ENCODE data around the gene PROC. TPM values are rescaled to one million over a fixed set of nuclear protein-coding genes. Genes with fewer than 3 reads are reported as not detected.

Gene PROC
- total RNA-seq, 6 donors from 2014 or later = 0.55 to 0.79 (median 0.62) TPM; not detected in 2

DNA sequence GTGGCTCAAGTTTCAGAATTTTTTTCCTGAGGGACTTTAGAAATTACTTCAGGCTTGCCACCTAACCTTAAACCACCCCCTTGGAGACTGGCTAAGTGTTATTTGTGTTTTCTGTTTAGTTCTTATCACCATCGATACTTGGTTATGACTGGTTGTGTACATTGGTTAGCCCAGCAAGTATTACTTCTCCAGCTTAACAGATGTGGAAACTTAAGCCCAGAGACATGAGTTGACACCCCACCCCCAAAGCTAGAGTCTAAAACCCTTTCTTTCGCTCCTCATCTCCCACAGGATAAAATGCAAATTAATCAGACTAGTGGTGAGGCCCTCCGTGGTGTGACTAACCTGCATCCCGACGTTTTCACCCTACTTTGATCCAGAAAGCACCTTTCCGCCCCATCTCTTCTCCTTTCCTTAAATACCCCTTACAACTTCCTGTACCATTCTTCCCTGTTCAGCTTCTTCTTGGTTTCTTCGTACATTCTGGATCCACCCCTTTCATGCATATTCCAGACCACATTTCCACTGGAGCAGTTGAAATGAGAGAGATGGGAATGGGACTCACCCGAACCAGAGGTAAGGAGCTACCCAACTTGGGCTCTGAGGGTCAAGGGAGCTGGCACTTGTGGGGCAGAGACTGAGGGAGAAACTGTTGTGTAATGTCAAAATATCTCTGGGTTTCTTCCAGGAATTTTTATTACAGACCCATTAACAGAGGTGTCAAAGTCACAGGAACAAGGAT lies 29.6 kb upstream of the PROC start:
- peak overlapping the region in 3 of 4 donors; percentile 87 to 97 (median 88) for H3K4me3 ChIP-seq
- H3K9me3 ChIP-seq = no peaks in the 10 kb centered on the region
- 37 to 48% methylated on average over 8 of the region's 8 CpGs for WGBS, 2 donors
- DNase-seq = no peak
- TF ChIP-seq POLR2AphosphoS5 (IDR thresholded peaks at IDR 0.05) (no peak), EP300 (IDR thresholded peaks at IDR 0.05) (no peak), POLR2A (IDR thresholded peaks at IDR 0.05) (no peak)
- TF ChIP-seq, protein P1, sequence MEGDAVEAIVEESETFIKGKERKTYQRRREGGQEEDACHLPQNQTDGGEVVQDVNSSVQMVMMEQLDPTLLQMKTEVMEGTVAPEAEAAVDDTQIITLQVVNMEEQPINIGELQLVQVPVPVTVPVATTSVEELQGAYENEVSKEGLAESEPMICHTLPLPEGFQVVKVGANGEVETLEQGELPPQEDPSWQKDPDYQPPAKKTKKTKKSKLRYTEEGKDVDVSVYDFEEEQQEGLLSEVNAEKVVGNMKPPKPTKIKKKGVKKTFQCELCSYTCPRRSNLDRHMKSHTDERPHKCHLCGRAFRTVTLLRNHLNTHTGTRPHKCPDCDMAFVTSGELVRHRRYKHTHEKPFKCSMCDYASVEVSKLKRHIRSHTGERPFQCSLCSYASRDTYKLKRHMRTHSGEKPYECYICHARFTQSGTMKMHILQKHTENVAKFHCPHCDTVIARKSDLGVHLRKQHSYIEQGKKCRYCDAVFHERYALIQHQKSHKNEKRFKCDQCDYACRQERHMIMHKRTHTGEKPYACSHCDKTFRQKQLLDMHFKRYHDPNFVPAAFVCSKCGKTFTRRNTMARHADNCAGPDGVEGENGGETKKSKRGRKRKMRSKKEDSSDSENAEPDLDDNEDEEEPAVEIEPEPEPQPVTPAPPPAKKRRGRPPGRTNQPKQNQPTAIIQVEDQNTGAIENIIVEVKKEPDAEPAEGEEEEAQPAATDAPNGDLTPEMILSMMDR (IDR thresholded peaks at IDR 0.05) = no peak
- no peaks in the 10 kb centered on the region for H3K36me3 ChIP-seq
- H3K4me1 ChIP-seq = peaks cover 19 to 34% (median 24%) of the 10 kb centered on the region in 4 donors
- no peaks in the 10 kb centered on the region for H3K27me3 ChIP-seq
- peak; percentile 6 to 23 for ATAC-seq (ENCODE audit: low FRiP score in 2 of 2)
- peak overlapping the region; percentile 89 to 100 (median 100) for H3K27ac ChIP-seq

DNA sequence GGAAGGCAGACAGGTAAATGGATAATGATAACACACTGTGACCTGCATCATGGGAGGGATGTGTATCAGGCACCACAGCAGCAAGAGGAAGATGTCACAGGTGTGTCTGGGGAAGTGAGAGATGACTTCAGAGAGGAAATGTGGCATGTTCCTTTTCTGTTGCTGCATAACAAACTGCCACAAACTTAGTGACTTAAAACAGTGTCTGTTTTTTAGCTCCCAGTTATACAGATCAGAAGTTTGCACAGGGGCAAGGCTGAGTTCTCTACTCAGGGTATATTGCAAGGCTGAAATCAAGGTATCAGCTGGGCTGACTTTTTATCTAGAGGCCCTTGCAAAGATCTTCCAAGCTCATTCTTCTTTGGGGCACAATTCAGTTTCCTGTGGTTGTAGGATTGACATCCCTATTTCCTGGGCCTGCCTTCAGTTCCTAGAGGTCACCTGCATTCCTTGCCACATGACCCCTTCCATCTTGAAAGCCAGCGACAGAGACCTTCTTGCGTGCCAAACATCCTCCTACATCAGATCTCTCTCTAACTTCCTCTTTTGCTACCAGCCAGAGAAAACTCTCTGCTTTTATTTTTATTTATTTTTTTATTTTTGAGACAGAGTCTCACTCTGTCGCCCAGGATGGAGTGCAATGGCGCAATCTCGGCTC lies 28.3 kb upstream of the PROC start:
- no peaks in the 10 kb centered on the region for H3K9me3 ChIP-seq
- ATAC-seq (ENCODE audit: low FRiP score in 2 of 2) (no peak), DNase-seq (no peak)
- H3K36me3 ChIP-seq = no peaks in the 10 kb centered on the region
- peak overlapping the region in 3 of 4 donors; percentile 15 to 100 (median 26) for H3K27ac ChIP-seq
- no peaks in the 10 kb centered on the region for H3K27me3 ChIP-seq
- peaks cover 17 to 26% (median 21%) of the 10 kb centered on the region in 4 donors for H3K4me1 ChIP-seq
- TF ChIP-seq EP300 (IDR thresholded peaks at IDR 0.05) = no peak
- TF ChIP-seq POLR2AphosphoS5 (IDR thresholded peaks at IDR 0.05) = no peak
- TF ChIP-seq POLR2A (IDR thresholded peaks at IDR 0.05) = no peak
- TF ChIP-seq, protein P1 (IDR thresholded peaks at IDR 0.05) = no peak
- H3K4me3 ChIP-seq = no peak overlapping the region
- 54 to 75% methylated on average over 5 of the region's 5 CpGs for WGBS, 2 donors

DNA sequence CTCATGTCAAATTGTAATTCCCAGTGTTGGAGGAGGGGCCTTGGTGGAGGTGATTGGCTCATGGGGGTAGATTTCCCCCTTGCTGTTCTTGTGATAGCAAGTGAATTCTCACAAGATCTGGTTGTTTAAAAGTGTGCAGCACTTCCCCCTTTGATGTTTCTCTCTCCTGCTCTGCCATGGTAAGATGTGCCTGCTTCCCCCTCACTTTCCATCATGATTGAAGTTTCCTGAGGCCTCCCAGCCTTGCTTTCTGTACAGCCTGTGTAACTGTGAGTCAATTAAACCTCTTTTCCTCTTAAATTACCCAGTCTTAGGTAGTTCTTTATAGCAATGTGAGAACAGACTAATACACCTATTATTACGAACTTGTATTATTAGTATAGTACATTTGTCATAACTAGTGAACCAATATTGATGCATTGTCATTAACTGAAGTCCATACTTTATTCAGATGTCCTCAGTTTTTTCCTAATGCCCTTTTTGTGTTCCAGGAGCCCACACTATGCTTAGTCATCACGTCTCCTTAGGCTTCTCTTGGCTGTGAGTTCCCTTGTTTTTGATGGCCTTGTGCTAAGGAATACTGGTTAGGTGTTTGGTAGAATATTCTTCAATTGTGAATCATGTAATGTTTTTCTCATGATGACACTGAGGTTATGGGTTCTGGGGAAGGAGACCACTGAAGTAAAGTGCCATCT lies 25.9 kb upstream of the PROC start:
- no peak overlapping the region for H3K27ac ChIP-seq

DNA sequence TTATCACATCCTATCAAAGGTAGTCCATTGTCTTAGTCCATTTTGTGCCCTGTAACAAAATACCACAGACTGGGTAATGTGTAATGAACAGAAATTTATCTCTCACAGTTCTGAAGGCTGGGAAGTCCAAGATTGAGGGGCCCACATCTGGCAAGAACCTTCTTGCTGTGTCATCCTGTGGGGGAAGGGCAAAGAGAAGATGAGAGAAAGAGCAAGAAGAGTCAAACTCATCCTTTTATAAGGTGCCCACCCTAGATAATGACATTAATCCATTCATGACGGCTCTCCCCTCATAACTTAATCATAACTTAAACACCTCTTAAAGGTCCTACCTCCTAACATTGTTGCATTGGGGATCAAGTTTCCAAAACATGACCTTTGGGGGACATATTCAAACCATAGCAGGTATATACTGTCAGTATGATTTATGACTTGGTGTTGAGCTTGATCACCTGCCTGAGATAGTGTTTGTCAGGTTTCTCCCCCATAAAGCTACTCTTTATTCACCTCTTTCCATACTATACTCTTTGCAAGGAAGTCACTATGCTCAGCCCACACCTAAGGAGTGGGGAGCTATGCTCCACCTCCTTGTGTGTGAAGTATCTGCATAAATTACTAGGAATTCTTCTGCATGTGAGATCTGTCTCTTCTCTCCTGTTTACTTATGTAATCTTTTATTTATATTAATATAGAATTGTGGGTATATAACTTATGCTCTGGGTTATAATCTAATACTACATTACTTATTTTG lies 25.2 kb upstream of the PROC start:
- Histone ChIP-seq H3K36me3 (no peaks in the 10 kb centered on the region), H3K27ac (no peak overlapping the region), H3K4me3 (no peak overlapping the region), H3K9me3 (no peaks in the 10 kb centered on the region), H3K27me3 (no peaks in the 10 kb centered on the region), H3K4me1 (peaks cover 9 to 13% (median 11%) of the 10 kb centered on the region in 4 donors)
- 79 to 93% methylated on average over 1 of the region's 1 CpG for WGBS, 2 donors
- ATAC-seq (ENCODE audit: low FRiP score in 2 of 2) (no peak), DNase-seq (no peak)
- TF ChIP-seq POLR2A (IDR thresholded peaks at IDR 0.05) = no peak
- TF ChIP-seq EP300 (IDR thresholded peaks at IDR 0.05) = no peak
- no peak for TF ChIP-seq POLR2AphosphoS5 (IDR thresholded peaks at IDR 0.05)
- TF ChIP-seq, protein P1 (IDR thresholded peaks at IDR 0.05) = no peak

More for the DNA sequence above, 25.9 kb upstream of the PROC start:
- no peaks in the 10 kb centered on the region for H3K36me3 ChIP-seq
- H3K4me1 ChIP-seq = peaks cover 7 to 10% (median 9%) of the 10 kb centered on the region in 4 donors
- H3K9me3 ChIP-seq = no peaks in the 10 kb centered on the region
- DNase-seq (no peak), ATAC-seq (ENCODE audit: low FRiP score in 2 of 2) (no peak)
- H3K4me3 ChIP-seq = no peak overlapping the region
- TF ChIP-seq POLR2A (IDR thresholded peaks at IDR 0.05) (no peak), POLR2AphosphoS5 (IDR thresholded peaks at IDR 0.05) (no peak), EP300 (IDR thresholded peaks at IDR 0.05) (no peak)
- TF ChIP-seq, protein P1 (IDR thresholded peaks at IDR 0.05) = no peak
- no peaks in the 10 kb centered on the region for H3K27me3 ChIP-seq
- WGBS, 2 donors = 88 to 90% methylated on average over 2 of the region's 2 CpGs
